HG03571 (cell line): ENCODE measurements around the gene TJP1.
"Not testable (repeated sequence)": the region's sequence is repeated elsewhere in the genome, so short reads cannot be mapped to it uniquely, and the experiment has no call there.

ENCODE experiments used
- ATAC-seq: cut with Tn5 transposase; IDR thresholded peaks from one replicate; pipeline ENCODE4 v1.9.1; 2021; ENCODE audit not compliant: unreplicated experiment

Gene TJP1

GRCh38 chr15:29756358-29757267 is 65.7 kb downstream of the TJP1 start:
- ATAC-seq: no peak

GRCh38 chr15:29754009-29754408 is 68.3 kb downstream of the TJP1 start:
- not testable (repeated sequence) for ATAC-seq

- ATAC-seq: no peak
These were observed 68.8 kb downstream of the TJP1 start for GRCh38 chr15:29753506-29753905.

- ATAC-seq: no peak
These were observed 71.5 kb downstream of the TJP1 start for GRCh38 chr15:29750754-29751153.

GRCh38 chr15:29749365-29750086 is 72.7 kb downstream of the TJP1 start:
- ATAC-seq: no peak

- no peak for ATAC-seq
These were observed 74.3 kb downstream of the TJP1 start for GRCh38 chr15:29747837-29748417.

- ATAC-seq: no peak
These were observed 78.8 kb downstream of the TJP1 start for GRCh38 chr15:29743475-29743874.

GRCh38 chr15:29740692-29741311 is 81.5 kb downstream of the TJP1 start:
- no peak for ATAC-seq

GRCh38 chr15:29736744-29737020 is 85.6 kb downstream of the TJP1 start:
- no peak for ATAC-seq

- ATAC-seq: no peak
These were observed 86.1 kb downstream of the TJP1 start for GRCh38 chr15:29736012-29736743.

GRCh38 chr15:29734917-29735572 is 87.2 kb downstream of the TJP1 start:
- peak; percentile 48 for ATAC-seq

- no peak for ATAC-seq
These were observed 90.4 kb downstream of the TJP1 start for GRCh38 chr15:29731865-29732264.

GRCh38 chr15:29730471-29730870 is 91.8 kb downstream of the TJP1 start:
- ATAC-seq: not testable (repeated sequence)

- no peak for ATAC-seq
These were observed 93.8 kb downstream of the TJP1 start for GRCh38 chr15:29728418-29728817.

GRCh38 chr15:29727871-29728270 is 94.4 kb downstream of the TJP1 start:
- ATAC-seq: no peak

- no peak for ATAC-seq
These were observed 95.7 kb downstream of the TJP1 start for GRCh38 chr15:29726553-29726952.

- no peak for ATAC-seq
These were observed 98.2 kb downstream of the TJP1 start for GRCh38 chr15:29724026-29724425.

GRCh38 chr15:29713784-29714183 is 108.5 kb downstream of the TJP1 start:
- no peak for ATAC-seq

- ATAC-seq: no peak
These were observed 110.0 kb downstream of the TJP1 start for GRCh38 chr15:29712149-29712885.

GRCh38 chr15:29711531-29711930 is 110.7 kb downstream of the TJP1 start:
- ATAC-seq: no peak
